Osteoblast (primary cell): Measurements from ENCODE around the gene GABRB1. TPM values are rescaled to one million over a fixed set of nuclear protein-coding genes. Genes with fewer than 3 reads are reported as not detected.
"Not testable (repeated sequence)": the region's sequence is repeated elsewhere in the genome, so short reads cannot be mapped to it uniquely, and the experiment has no call there.

Experiments used
- DNase-seq: peaks from one replicate; pipeline ENCODE4 v3.0.0; 2011; ENCODE audit warnings: low spot score, mixed read lengths; ENCODE audit not compliant: insufficient read length; ENCODE audit errors: missing footprints
- H2AFZ ChIP-seq: 2 replicates; pipeline ENCODE4 v1.6.0; 2011; ENCODE audit warnings: mild to moderate bottlenecking, low read length
- H3K27ac ChIP-seq: 2 replicates; pipeline ENCODE4 v1.5.1; 2011; ENCODE audit warnings: mild to moderate bottlenecking, low read depth, low read length, moderate library complexity
- H3K27me3 ChIP-seq: 2 replicates; pipeline ENCODE4 v1.6.0; 2012; ENCODE audit warnings: mild to moderate bottlenecking, control low read depth, inconsistent platforms, low read length, moderate library complexity; ENCODE audit not compliant: insufficient read depth
- H3K36me3 ChIP-seq: 2 replicates; pipeline ENCODE4 v1.5.1; 2011; ENCODE audit warnings: mild to moderate bottlenecking, low read length, control low read depth, moderate library complexity; ENCODE audit not compliant: insufficient read depth
- H3K4me1 ChIP-seq: 2 replicates; pipeline ENCODE4 v1.5.1; 2011; ENCODE audit warnings: mild to moderate bottlenecking, low read length, control low read depth, moderate library complexity; ENCODE audit not compliant: insufficient read depth
- H3K4me2 ChIP-seq: 2 replicates; pipeline ENCODE4 v1.6.0; 2011; ENCODE audit warnings: mild to moderate bottlenecking, low read length; ENCODE audit not compliant: insufficient read depth
- H3K4me3 ChIP-seq: fragments of 200-600 bp; sonication (generic); 3 replicates; pipeline ENCODE4 v1.5.1; 2012; ENCODE audit warnings: mild to moderate bottlenecking, low read length, inconsistent platforms; ENCODE audit not compliant: insufficient read depth
- H3K79me2 ChIP-seq: 2 replicates; pipeline ENCODE4 v1.6.0; 2012; ENCODE audit warnings: mild to moderate bottlenecking, low read length, control low read depth, inconsistent platforms; ENCODE audit not compliant: insufficient read depth
- H3K9me3 ChIP-seq: 2 replicates; pipeline ENCODE4 v1.5.1; 2011; ENCODE audit warnings: low read depth, low read length, control low read depth
- H4K20me1 ChIP-seq: 2 replicates; pipeline ENCODE4 v1.6.0; 2012; ENCODE audit warnings: mild to moderate bottlenecking, low read length, control low read depth; ENCODE audit not compliant: insufficient read depth
- total RNA-seq: library from RNA; depleted of rRNA; stranded (reverse); fragments of >200 nt; gene quantifications from 2 replicates; pipeline ENCODE4 v1.2.3, GENCODE V29; 2012
- TF ChIP-seq, protein P1 (sequence below): IDR thresholded peaks from 2 replicates; pipeline ENCODE4 v1.5.1; 2011; ENCODE audit warnings: mild to moderate bottlenecking, low read depth, low read length, moderate library complexity; ENCODE audit errors: extremely low read depth

The GABRB1 gene
- total RNA-seq, 1 donor: not detected

DNA sequence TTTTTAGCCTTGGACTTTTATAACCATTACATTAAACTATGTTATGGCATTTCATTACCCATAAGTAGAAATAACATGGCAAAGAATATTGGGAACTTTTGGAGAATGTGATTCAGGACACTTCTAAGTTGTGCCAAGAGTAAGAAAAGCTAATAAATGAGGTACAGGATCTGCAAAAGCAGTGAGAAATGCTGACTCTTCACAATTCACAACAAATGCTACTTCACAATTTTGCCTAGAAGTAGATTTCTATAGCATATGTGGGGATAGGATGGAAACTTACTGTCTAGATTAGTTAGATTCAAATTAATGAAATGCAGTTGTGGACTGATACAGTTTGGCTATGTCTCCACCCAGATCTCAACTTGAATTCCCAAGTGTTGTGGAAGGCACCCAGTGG, 258.4 kb downstream of the GABRB1 start:
- H3K4me3 ChIP-seq: no peak overlapping the region
- no peaks in the 10 kb centered on the region for H3K79me2 ChIP-seq
- no peak overlapping the region for H2AFZ ChIP-seq
- peaks cover 5% of the 10 kb centered on the region for H3K4me1 ChIP-seq
- H3K4me2 ChIP-seq: no peak overlapping the region
- TF ChIP-seq, protein P1, sequence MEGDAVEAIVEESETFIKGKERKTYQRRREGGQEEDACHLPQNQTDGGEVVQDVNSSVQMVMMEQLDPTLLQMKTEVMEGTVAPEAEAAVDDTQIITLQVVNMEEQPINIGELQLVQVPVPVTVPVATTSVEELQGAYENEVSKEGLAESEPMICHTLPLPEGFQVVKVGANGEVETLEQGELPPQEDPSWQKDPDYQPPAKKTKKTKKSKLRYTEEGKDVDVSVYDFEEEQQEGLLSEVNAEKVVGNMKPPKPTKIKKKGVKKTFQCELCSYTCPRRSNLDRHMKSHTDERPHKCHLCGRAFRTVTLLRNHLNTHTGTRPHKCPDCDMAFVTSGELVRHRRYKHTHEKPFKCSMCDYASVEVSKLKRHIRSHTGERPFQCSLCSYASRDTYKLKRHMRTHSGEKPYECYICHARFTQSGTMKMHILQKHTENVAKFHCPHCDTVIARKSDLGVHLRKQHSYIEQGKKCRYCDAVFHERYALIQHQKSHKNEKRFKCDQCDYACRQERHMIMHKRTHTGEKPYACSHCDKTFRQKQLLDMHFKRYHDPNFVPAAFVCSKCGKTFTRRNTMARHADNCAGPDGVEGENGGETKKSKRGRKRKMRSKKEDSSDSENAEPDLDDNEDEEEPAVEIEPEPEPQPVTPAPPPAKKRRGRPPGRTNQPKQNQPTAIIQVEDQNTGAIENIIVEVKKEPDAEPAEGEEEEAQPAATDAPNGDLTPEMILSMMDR: no peak
- no peaks in the 10 kb centered on the region for H3K27me3 ChIP-seq
- no peaks in the 10 kb centered on the region for H3K9me3 ChIP-seq
- H3K27ac ChIP-seq: no peak overlapping the region
- no peak for DNase-seq
- no peaks in the 10 kb centered on the region for H4K20me1 ChIP-seq
- no peaks in the 10 kb centered on the region for H3K36me3 ChIP-seq

DNA sequence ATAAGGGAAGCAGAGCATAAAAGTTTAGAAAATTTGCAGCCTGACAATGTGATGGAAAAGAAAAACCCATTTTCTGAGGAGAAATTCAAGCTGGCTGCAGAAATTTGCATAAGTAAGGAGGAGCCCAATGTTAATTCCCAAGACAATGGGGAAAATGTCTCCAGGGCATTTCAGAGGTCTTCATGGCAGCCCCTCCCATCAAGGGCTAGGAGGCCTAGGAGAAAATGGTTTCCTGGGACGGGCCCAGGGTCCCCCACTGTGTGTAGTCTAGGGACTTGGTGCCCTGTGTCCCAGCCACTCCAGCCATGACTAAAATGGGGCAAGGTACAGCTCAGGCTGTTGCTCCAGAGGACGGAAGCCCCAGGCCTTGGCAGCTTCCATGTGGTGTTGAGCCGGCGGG, 259.5 kb downstream of the GABRB1 start:
- not testable (repeated sequence) for H4K20me1 ChIP-seq

DNA sequence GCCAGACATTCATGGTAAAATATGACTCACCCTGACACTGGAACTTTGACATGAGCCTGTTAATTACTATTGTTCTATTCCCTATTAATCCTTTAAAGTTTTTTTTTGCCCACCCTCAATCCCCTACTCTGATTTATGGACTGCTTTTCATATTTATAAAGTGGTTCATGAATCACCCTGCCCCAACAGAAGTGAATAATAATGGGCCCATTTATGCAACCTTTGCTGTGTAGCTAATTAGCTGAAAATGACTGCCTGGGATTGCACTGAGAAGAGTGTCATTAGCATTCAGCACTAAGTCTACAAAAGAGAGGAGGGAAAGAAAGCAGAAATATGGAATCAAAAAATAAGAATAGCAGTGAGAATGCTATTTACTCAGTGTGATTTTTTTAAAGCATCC, 277.8 kb downstream of the GABRB1 start:
- H3K4me3 ChIP-seq: no peak overlapping the region
- H3K27me3 ChIP-seq: no peaks in the 10 kb centered on the region
- no peak overlapping the region for H2AFZ ChIP-seq
- no peaks in the 10 kb centered on the region for H3K9me3 ChIP-seq
- H3K4me2 ChIP-seq: no peak overlapping the region
- DNase-seq: no peak
- no peaks in the 10 kb centered on the region for H3K4me1 ChIP-seq
- TF ChIP-seq, protein P1: no peak
- no peak overlapping the region for H3K27ac ChIP-seq
- H4K20me1 ChIP-seq: no peaks in the 10 kb centered on the region
- H3K79me2 ChIP-seq: no peaks in the 10 kb centered on the region
- no peaks in the 10 kb centered on the region for H3K36me3 ChIP-seq

More for the DNA sequence above, 259.5 kb downstream of the GABRB1 start:
- not testable (repeated sequence) for H3K79me2 ChIP-seq, H3K9me3 ChIP-seq, H3K27me3 ChIP-seq, H3K4me1 ChIP-seq, H3K36me3 ChIP-seq, H3K27ac ChIP-seq, DNase-seq, H2AFZ ChIP-seq, H3K4me3 ChIP-seq, H3K4me2 ChIP-seq

DNA sequence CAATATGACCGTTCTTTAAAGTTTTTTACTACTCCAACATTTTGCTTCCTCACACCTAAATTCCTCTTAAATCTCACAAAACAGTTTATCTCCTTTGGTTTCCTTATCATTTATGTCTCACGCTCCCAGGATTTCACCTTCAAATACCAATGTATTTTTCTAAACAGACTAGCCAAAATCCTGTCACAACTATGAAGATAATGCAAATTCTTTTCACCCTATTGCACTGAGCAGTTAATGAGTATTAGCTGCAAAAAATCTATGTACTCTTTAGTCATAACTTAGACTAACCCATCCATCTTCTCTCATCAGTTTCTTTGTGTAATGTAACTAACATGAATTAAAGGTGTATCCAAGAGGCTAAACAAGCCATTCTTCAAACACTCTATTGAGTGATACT, 280.8 kb downstream of the GABRB1 start:
- Histone ChIP-seq H2AFZ (no peak overlapping the region), H3K36me3 (no peaks in the 10 kb centered on the region), H3K4me2 (no peak overlapping the region), H3K27ac (no peak overlapping the region), H3K27me3 (no peaks in the 10 kb centered on the region), H4K20me1 (no peaks in the 10 kb centered on the region), H3K79me2 (no peaks in the 10 kb centered on the region), H3K4me3 (no peak overlapping the region), H3K9me3 (no peaks in the 10 kb centered on the region), H3K4me1 (peaks cover 2% of the 10 kb centered on the region)
- TF ChIP-seq, protein P1: no peak
- no peak for DNase-seq
